Endodermal cell (in vitro differentiated cells): ENCODE data around the gene NSUN6. TPM values are rescaled to one million over a fixed set of nuclear protein-coding genes. Genes with fewer than 3 reads are reported as not detected.

ENCODE experiments used
- DNase-seq: peaks from one replicate; pipeline ENCODE4 v3.0.0-alpha.2; 2017
- H3K27ac ChIP-seq: 2 replicates; pipeline ENCODE4 v1.5.1; 2013; ENCODE audit warnings: mild to moderate bottlenecking, low read depth, low read length, moderate library complexity
- H3K27me3 ChIP-seq: 2 replicates; pipeline ENCODE4 v1.6.1; 2013; ENCODE audit warnings: mild to moderate bottlenecking, low read length, moderate library complexity; ENCODE audit not compliant: insufficient read depth, control insufficient read depth, poor library complexity, severe bottlenecking
- H3K36me3 ChIP-seq: 2 replicates; pipeline ENCODE4 v1.7.0; 2013; ENCODE audit warnings: mild to moderate bottlenecking, low read length, moderate library complexity; ENCODE audit not compliant: control insufficient read depth, insufficient read depth
- H3K4me1 ChIP-seq: one replicate; pipeline ENCODE4 v1.7.0; 2013; ENCODE audit warnings: low read length; ENCODE audit not compliant: control insufficient read depth, insufficient read depth
- H3K4me3 ChIP-seq: 2 replicates; pipeline ENCODE4 v1.5.1; 2013; ENCODE audit warnings: mild to moderate bottlenecking, low read length, moderate library complexity
- H3K9ac ChIP-seq: 2 replicates; pipeline ENCODE4 v1.6.1; 2013; ENCODE audit warnings: mild to moderate bottlenecking, low read length, moderate library complexity; ENCODE audit not compliant: poor library complexity, severe bottlenecking; ENCODE audit errors: extremely low read depth
- H3K9me3 ChIP-seq: 2 replicates; pipeline ENCODE4 v1.6.1; 2013; ENCODE audit warnings: mild to moderate bottlenecking, low read length, moderate library complexity; ENCODE audit not compliant: control insufficient read depth
- H3K27ac Mint-ChIP-seq: 2 replicates; pipeline ENCODE4 v1.8.0; 2020; ENCODE audit warnings: mixed read lengths
- H3K27me3 Mint-ChIP-seq: 2 replicates; pipeline ENCODE4 v1.8.0; 2021; ENCODE audit warnings: mild to moderate bottlenecking, mixed read lengths; ENCODE audit not compliant: insufficient read depth
- H3K36me3 Mint-ChIP-seq: 2 replicates; pipeline ENCODE4 v1.8.0; 2020; ENCODE audit warnings: low read depth, mixed read lengths
- H3K4me1 Mint-ChIP-seq: 2 replicates; pipeline ENCODE4 v1.8.0; 2020; ENCODE audit warnings: mixed read lengths
- H3K4me3 Mint-ChIP-seq: 2 replicates; pipeline ENCODE4 v1.8.0; 2020; ENCODE audit warnings: mild to moderate bottlenecking, moderate library complexity, mixed read lengths
- H3K9me3 Mint-ChIP-seq: 2 replicates; pipeline ENCODE4 v1.8.0; 2020; ENCODE audit warnings: mild to moderate bottlenecking, mixed read lengths
- CTCF ChIP-seq: fragments of 200-600 bp; sonication (generic); conservative IDR thresholded peaks from 2 replicates; pipeline ENCODE4 v1.5.0; 2021; ENCODE audit warnings: antibody characterized with exemption, mild to moderate bottlenecking
- WGBS, 2 experiments: methylation state at CpG; one replicate each; pipeline versions ENCODE4 v1.1.5 to v1.1.7; 2013; ENCODE audit warnings: missing lambda C conversion rate in 2 of 2, mixed read lengths in 1 of 2; ENCODE audit not compliant: insufficient coverage in 1 of 2, insufficient read length in 1 of 2; 5-methylcytosine and 5-hydroxymethylcytosine counted together
- total RNA-seq, 2 donors: library from RNA; stranded (reverse); fragmentation: NEBNext Ultra II Directional in 1 of 2; extraction: Animal tissue kit (Norgen Biotek cat#: 25700) in 1 of 2; gene quantifications; 2 replicates in 1 of 2; 3 replicates in 1 of 2; pipeline ENCODE4 v1.2.1, GENCODE V29; 2021

NSUN6 gene
- total RNA-seq, 2 donors from 2014 or later, result 10.6 to 15.4 TPM

DNA sequence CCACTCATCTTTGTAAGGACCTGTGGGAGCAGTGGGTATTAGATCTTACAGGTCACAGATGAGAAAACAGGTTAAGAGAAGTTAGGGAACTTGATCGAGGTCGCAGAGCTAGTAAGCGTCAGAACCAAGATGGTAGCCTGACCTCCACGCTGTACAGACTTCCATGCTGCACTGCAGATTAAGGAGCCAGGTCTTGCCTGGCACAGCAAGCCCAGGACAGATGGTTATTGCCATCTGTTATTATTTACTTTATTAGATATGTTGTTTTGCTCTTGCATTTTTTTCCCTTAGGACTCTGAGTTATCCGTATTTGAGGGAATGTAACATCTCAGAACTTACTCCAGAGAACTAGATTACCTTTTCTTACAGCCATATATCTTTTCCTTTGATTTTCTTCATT is 147.2 kb downstream of the NSUN6 start:
- no peaks in the 10 kb centered on the region for H3K27me3 Mint-ChIP-seq
- H3K4me3 Mint-ChIP-seq, result no peak overlapping the region
- WGBS, 2 experiments, result 89 to 96% methylated on average over 4 to 5 of the region's 5 CpGs
- no peaks in the 10 kb centered on the region for H3K27me3 ChIP-seq
- TF ChIP-seq CTCF, result no peak
- no peak for DNase-seq
- H3K27ac ChIP-seq, result no peak overlapping the region
- no peak overlapping the region for H3K9ac ChIP-seq
- no peak overlapping the region for H3K27ac Mint-ChIP-seq
- no peaks in the 10 kb centered on the region for H3K4me1 ChIP-seq
- no peaks in the 10 kb centered on the region for H3K4me1 Mint-ChIP-seq
- no peaks in the 10 kb centered on the region for H3K36me3 Mint-ChIP-seq
- H3K36me3 ChIP-seq, result no peaks in the 10 kb centered on the region
- no peaks in the 10 kb centered on the region for H3K9me3 Mint-ChIP-seq
- H3K9me3 ChIP-seq, result no peaks in the 10 kb centered on the region
- no peak overlapping the region for H3K4me3 ChIP-seq

DNA sequence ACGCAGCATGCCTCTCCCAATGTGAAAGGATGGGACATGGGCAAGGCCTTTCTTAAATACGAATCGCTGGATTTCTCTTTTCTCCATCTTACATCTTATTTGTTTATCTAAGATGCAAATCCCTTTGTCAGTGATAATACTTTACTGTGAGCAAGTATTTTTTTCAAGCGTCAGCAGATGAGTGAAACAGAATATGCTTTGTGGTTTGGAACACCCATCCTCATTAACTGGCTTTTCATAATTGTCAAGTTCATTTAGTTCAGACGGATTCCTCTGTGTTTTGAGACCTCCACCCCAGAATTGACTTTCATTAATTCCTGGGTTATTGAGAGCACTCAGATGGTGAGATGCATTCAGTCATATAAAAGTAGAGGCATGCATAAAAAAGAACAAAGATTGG is 149.8 kb downstream of the NSUN6 start:
- no peaks in the 10 kb centered on the region for H3K27me3 ChIP-seq
- no peaks in the 10 kb centered on the region for H3K36me3 ChIP-seq
- 30 to 74% methylated on average over 2 to 5 of the region's 5 CpGs for WGBS, 2 experiments
- H3K27me3 Mint-ChIP-seq, result no peaks in the 10 kb centered on the region
- H3K4me3 ChIP-seq, result no peak overlapping the region
- H3K9ac ChIP-seq, result no peak overlapping the region
- H3K4me1 Mint-ChIP-seq, result peaks cover 13% of the 10 kb centered on the region
- H3K4me3 Mint-ChIP-seq, result no peak overlapping the region
- no peaks in the 10 kb centered on the region for H3K9me3 Mint-ChIP-seq
- no peak for TF ChIP-seq CTCF
- no peaks in the 10 kb centered on the region for H3K9me3 ChIP-seq
- no peak for DNase-seq
- no peaks in the 10 kb centered on the region for H3K36me3 Mint-ChIP-seq
- H3K27ac ChIP-seq, result no peak overlapping the region
- no peaks in the 10 kb centered on the region for H3K4me1 ChIP-seq
- H3K27ac Mint-ChIP-seq, result no peak overlapping the region

GRCh38 chr10:18501198-18501597 is 150.2 kb downstream of the NSUN6 start:
- Histone ChIP-seq H3K4me1 (no peaks in the 10 kb centered on the region), H3K9ac (no peak overlapping the region), H3K27ac (no peak overlapping the region), H3K4me3 (no peak overlapping the region), H3K27me3 (no peaks in the 10 kb centered on the region), H3K36me3 (no peaks in the 10 kb centered on the region), H3K9me3 (no peaks in the 10 kb centered on the region)
- Mint-ChIP-seq H3K4me3 (no peak overlapping the region), H3K4me1 (peaks cover 13% of the 10 kb centered on the region), H3K9me3 (no peaks in the 10 kb centered on the region), H3K27ac (no peak overlapping the region), H3K27me3 (no peaks in the 10 kb centered on the region), H3K36me3 (no peaks in the 10 kb centered on the region)
- DNase-seq, result no peak
- WGBS, 2 experiments, result 93 to 100% methylated on average over 2 to 3 of the region's 3 CpGs
- TF ChIP-seq CTCF, result no peak
